Middle frontal gyrus (tissue), 1 donor: ENCODE results near the gene ASB6.

Source experiments
- DNase-seq: peaks from one replicate; pipeline ENCODE4 v3.0.0-alpha.2; 2015; ENCODE audit warnings: low spot score; ENCODE audit errors: extremely low spot score

ASB6 gene

GRCh38 chr9:129586685-129587084 lies 55.3 kb downstream of the ASB6 start:
- no peak for DNase-seq

- no peak for DNase-seq
Measured at GRCh38 chr9:129586245-129586644, 55.7 kb downstream of the ASB6 start.

DNA sequence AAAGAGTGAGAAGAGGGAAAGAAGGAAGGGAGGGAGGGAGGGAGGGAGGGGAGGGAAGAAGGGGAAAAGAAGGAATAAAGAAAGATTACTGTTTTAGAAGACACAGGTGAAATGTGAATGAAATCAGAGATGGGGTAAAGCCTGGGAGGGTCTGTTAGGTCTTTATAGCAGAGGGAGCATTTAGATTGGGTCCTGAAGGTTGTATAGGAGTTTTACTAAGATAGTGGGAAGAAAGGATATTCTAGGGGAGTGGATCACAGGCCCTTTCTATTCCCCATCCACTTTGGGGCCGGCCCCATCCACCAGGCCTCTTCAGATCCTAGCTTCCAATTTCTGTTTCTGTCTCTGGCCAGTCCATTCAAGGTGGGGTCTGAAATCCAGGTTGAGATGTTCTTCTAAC lies 56.6 kb downstream of the ASB6 start:
- no peak for DNase-seq
